GM23248 (cell line): ENCODE data around the gene PPP2R5A. TPM values are rescaled to one million over a fixed set of nuclear protein-coding genes. Genes with fewer than 3 reads are reported as not detected.

Source experiments
- DNase-seq: peaks from one replicate; pipeline ENCODE4 v3.0.0-alpha.2; 2015
- H2AFZ ChIP-seq: fragments of 200-600 bp; sonication (generic); 2 replicates; pipeline ENCODE4 v1.6.1; 2016; ENCODE audit warnings: antibody characterized with exemption
- H3F3A ChIP-seq: fragments of 200-600 bp; sonication (generic); 2 replicates; pipeline ENCODE4 v1.6.1; 2016; ENCODE audit warnings: mild to moderate bottlenecking, antibody characterized with exemption, mixed run types; ENCODE audit not compliant: insufficient read depth
- H3K27ac ChIP-seq: fragments of 200-600 bp; sonication (generic); 2 replicates; pipeline ENCODE4 v1.5.1; 2016; ENCODE audit warnings: mild to moderate bottlenecking
- H3K27me3 ChIP-seq: fragments of 200-600 bp; sonication (generic); replicated peaks from 2 replicates; pipeline ENCODE4 v1.6.1; 2016; ENCODE audit warnings: mild to moderate bottlenecking; ENCODE audit not compliant: insufficient read depth
- H3K36me3 ChIP-seq: fragments of 200-600 bp; sonication (generic); 2 replicates; pipeline ENCODE4 v1.6.1; 2016; ENCODE audit warnings: low read depth, mild to moderate bottlenecking
- H3K4me1 ChIP-seq: fragments of 200-600 bp; sonication (generic); 2 replicates; pipeline ENCODE4 v1.6.1; 2016; ENCODE audit warnings: mild to moderate bottlenecking; ENCODE audit not compliant: insufficient read depth
- H3K4me2 ChIP-seq: fragments of 200-600 bp; sonication (generic); one replicate; pipeline ENCODE4 v1.6.1; 2016; ENCODE audit warnings: mild to moderate bottlenecking; ENCODE audit not compliant: unreplicated experiment
- H3K4me3 ChIP-seq: fragments of 200-600 bp; sonication (generic); 2 replicates; pipeline ENCODE4 v1.5.1; 2016; ENCODE audit warnings: mild to moderate bottlenecking
- H3K79me2 ChIP-seq: fragments of 200-600 bp; sonication (generic); 2 replicates; pipeline ENCODE4 v1.6.1; 2016; ENCODE audit warnings: mild to moderate bottlenecking; ENCODE audit not compliant: insufficient read depth
- H3K9ac ChIP-seq: fragments of 200-600 bp; sonication (generic); 2 replicates; pipeline ENCODE4 v1.6.1; 2016; ENCODE audit warnings: mild to moderate bottlenecking
- H3K9me2 ChIP-seq: fragments of 200-600 bp; sonication (generic); 2 replicates; pipeline ENCODE4 v1.6.1; 2016; ENCODE audit warnings: mixed run types, mild to moderate bottlenecking, moderate library complexity; ENCODE audit not compliant: insufficient read depth
- H3K9me3 ChIP-seq: fragments of 200-600 bp; sonication (generic); one replicate; pipeline ENCODE4 v1.6.1; 2017; ENCODE audit warnings: low read depth
- H4K20me1 ChIP-seq: fragments of 200-600 bp; sonication (generic); 2 replicates; pipeline ENCODE4 v1.6.0; 2016; ENCODE audit not compliant: insufficient read depth
- EZH2 ChIP-seq: fragments of 200-600 bp; sonication (generic); IDR thresholded peaks from 2 replicates; pipeline ENCODE4 v1.6.1; 2018; ENCODE audit warnings: antibody characterized with exemption, mild to moderate bottlenecking; ENCODE audit not compliant: insufficient read depth, poor library complexity, severe bottlenecking
- EZH2phosphoT487 ChIP-seq: fragments of 200-600 bp; sonication (generic); IDR thresholded peaks from 2 replicates; pipeline ENCODE4 v1.6.1; 2018; ENCODE audit warnings: antibody characterized with exemption, moderate library complexity, mild to moderate bottlenecking, low read depth; ENCODE audit not compliant: insufficient read depth
- WGBS, 2 experiments: methylation state at CpG; one replicate each; pipeline ENCODE4 v1.1.6; 2015 to 2017; ENCODE audit warnings: low lambda C conversion rate in 2 of 2, low coverage in 1 of 2; ENCODE audit errors: missing lambda C conversion rate in 2 of 2; 5-methylcytosine and 5-hydroxymethylcytosine counted together
- in situ Hi-C: fragments of 300-500 bp; cut with MboI; formaldehyde crosslinking; loops from 2 replicates; pipeline ENCODE4 v1.15.0; 2020
- polyA plus RNA-seq: library from polyadenylated mRNA; unstranded; fragments of >200 nt; fragmentation: Nextera tagmentation; extraction: Ambion mirVana; gene quantifications from 2 replicates; pipeline ENCODE4 v1.2.1, GENCODE V29; 2016
- total RNA-seq: library from RNA; depleted of rRNA; stranded (reverse); fragments of >200 nt; shearing (Covaris generic); gene quantifications from 2 replicates; pipeline ENCODE4 v1.2.3, GENCODE V29; 2014

Gene PPP2R5A
- total and polyA plus RNA-seq, 2 experiments from 2014 or later: 13.9 to 31.7 TPM

- Histone ChIP-seq H3K4me2 (no peak overlapping the region), H3F3A (no peaks in the 10 kb centered on the region), H3K9me2 (no peaks in the 10 kb centered on the region), H3K9me3 (no peaks in the 10 kb centered on the region), H3K36me3 (no peaks in the 10 kb centered on the region), H4K20me1 (no peaks in the 10 kb centered on the region), H3K4me3 (no peak overlapping the region), H2AFZ (no peak overlapping the region), H3K4me1 (no peaks in the 10 kb centered on the region), H3K27ac (no peak overlapping the region), H3K79me2 (peaks cover 65% of the 10 kb centered on the region), H3K27me3 (no peaks in the 10 kb centered on the region), H3K9ac (no peak overlapping the region)
- TF ChIP-seq EZH2phosphoT487: no peak
- TF ChIP-seq EZH2: no peak
- no peak for DNase-seq
- in situ Hi-C loops: no loop called here
- 72 to 74% methylated on average over 4 of the region's 4 CpGs for WGBS, 2 experiments
These were observed 43.0 kb downstream of the PPP2R5A start for GRCh38 chr1:212328248-212328647.

- Histone ChIP-seq H3F3A (no peaks in the 10 kb centered on the region), H3K9ac (no peak overlapping the region), H3K4me1 (no peaks in the 10 kb centered on the region), H3K27me3 (no peaks in the 10 kb centered on the region), H3K4me3 (no peak overlapping the region), H3K9me2 (no peaks in the 10 kb centered on the region), H3K79me2 (peaks cover 57% of the 10 kb centered on the region), H3K4me2 (no peak overlapping the region), H4K20me1 (no peaks in the 10 kb centered on the region), H3K27ac (no peak overlapping the region), H3K36me3 (peaks cover 8% of the 10 kb centered on the region; the same call in 1 of the 2 replicates), H3K9me3 (no peaks in the 10 kb centered on the region), H2AFZ (no peak overlapping the region)
- 74 to 78% methylated on average over 2 of the region's 2 CpGs for WGBS, 2 experiments
- in situ Hi-C loops: no loop called here
- DNase-seq: no peak
- TF ChIP-seq EZH2 (no peak), EZH2phosphoT487 (no peak)
These were observed 43.9 kb downstream of the PPP2R5A start for GRCh38 chr1:212329105-212329504.

GRCh38 chr1:212341090-212341489 lies 55.9 kb downstream of the PPP2R5A start:
- H3K4me2 ChIP-seq: no peak overlapping the region

GRCh38 chr1:212344905-212345304 lies 59.7 kb downstream of the PPP2R5A start:
- Histone ChIP-seq H4K20me1 (no peaks in the 10 kb centered on the region), H3K9ac (no peak overlapping the region), H2AFZ (no peak overlapping the region), H3K27ac (no peak overlapping the region), H3F3A (no peaks in the 10 kb centered on the region), H3K27me3 (no peaks in the 10 kb centered on the region), H3K4me2 (no peak overlapping the region), H3K9me3 (no peaks in the 10 kb centered on the region), H3K9me2 (no peaks in the 10 kb centered on the region), H3K4me3 (no peak overlapping the region), H3K79me2 (no peaks in the 10 kb centered on the region; the same call in 1 of the 2 replicates), H3K4me1 (peaks cover 7% of the 10 kb centered on the region), H3K36me3 (no peaks in the 10 kb centered on the region)
- WGBS, 2 experiments: 98 to 99% methylated on average over 4 of the region's 4 CpGs
- in situ Hi-C loops: no loop called here
- DNase-seq: no peak
- TF ChIP-seq EZH2phosphoT487 (no peak), EZH2 (no peak)

More at GRCh38 chr1:212341090-212341489, 55.9 kb downstream of the PPP2R5A start:
- H2AFZ ChIP-seq: no peak overlapping the region
- WGBS, 2 experiments: 97% methylated on average over 1 of the region's 1 CpG
- H3K27ac ChIP-seq: no peak overlapping the region
- H3F3A ChIP-seq: no peaks in the 10 kb centered on the region
- TF ChIP-seq EZH2phosphoT487: no peak
- no peak for TF ChIP-seq EZH2
- no peak overlapping the region for H3K9ac ChIP-seq
- H3K4me3 ChIP-seq: no peak overlapping the region
- in situ Hi-C loops: no loop called here
- no peaks in the 10 kb centered on the region for H3K9me3 ChIP-seq
- peaks cover 7% of the 10 kb centered on the region; the same call in 1 of the 2 replicates for H3K79me2 ChIP-seq
- H3K4me1 ChIP-seq: no peaks in the 10 kb centered on the region
- H3K36me3 ChIP-seq: no peaks in the 10 kb centered on the region
- no peaks in the 10 kb centered on the region for H3K27me3 ChIP-seq
- no peak for DNase-seq
- H3K9me2 ChIP-seq: no peaks in the 10 kb centered on the region
- H4K20me1 ChIP-seq: no peaks in the 10 kb centered on the region

- H3K9ac ChIP-seq: no peak overlapping the region
- no peaks in the 10 kb centered on the region; the same call in 1 of the 2 replicates for H3K79me2 ChIP-seq
- 70 to 75% methylated on average over 1 of the region's 1 CpG for WGBS, 2 experiments
- H4K20me1 ChIP-seq: no peaks in the 10 kb centered on the region
- DNase-seq: peak; percentile 56
- H3K4me2 ChIP-seq: no peak overlapping the region
- H3K9me3 ChIP-seq: no peaks in the 10 kb centered on the region
- in situ Hi-C loops: no loop called here
- peaks cover 7% of the 10 kb centered on the region for H3K4me1 ChIP-seq
- no peaks in the 10 kb centered on the region for H3K36me3 ChIP-seq
- no peak overlapping the region for H2AFZ ChIP-seq
- TF ChIP-seq EZH2 (no peak), EZH2phosphoT487 (no peak)
- no peaks in the 10 kb centered on the region for H3K9me2 ChIP-seq
- no peaks in the 10 kb centered on the region for H3F3A ChIP-seq
- H3K27me3 ChIP-seq: no peaks in the 10 kb centered on the region
- no peak overlapping the region for H3K27ac ChIP-seq
- H3K4me3 ChIP-seq: no peak overlapping the region
These were observed 61.4 kb downstream of the PPP2R5A start for GRCh38 chr1:212346601-212347000.
